Activated naive CD4-positive, alpha-beta T cell (primary cell): ENCODE data around the gene CFAP141.

Experiments
- DNase-seq, 4 experiments: peaks; one replicate each; lab custom pipeline; 2025; lab: John Stamatoyannopoulos, UW

Gene CFAP141

DNA sequence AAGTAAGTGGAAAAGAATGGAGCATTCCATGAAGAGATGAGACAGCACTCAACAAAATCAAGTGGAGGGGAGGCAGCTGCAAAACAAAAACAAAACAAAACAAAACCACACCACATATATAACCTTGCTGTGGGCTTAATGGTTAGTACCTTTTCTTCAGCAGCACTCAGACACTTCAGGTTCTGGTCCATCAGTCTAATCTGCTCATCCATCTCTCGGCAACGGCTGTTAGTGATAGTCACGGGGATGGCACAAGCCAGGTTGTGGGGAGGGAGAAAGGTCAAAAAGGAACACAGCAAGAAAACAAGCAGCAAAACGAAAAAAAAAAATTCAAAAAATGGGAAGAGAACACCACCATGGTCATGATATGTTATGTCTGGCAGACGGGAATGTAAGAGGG, 34.3 kb downstream of the CFAP141 start:
- DNase-seq = no peak

DNA sequence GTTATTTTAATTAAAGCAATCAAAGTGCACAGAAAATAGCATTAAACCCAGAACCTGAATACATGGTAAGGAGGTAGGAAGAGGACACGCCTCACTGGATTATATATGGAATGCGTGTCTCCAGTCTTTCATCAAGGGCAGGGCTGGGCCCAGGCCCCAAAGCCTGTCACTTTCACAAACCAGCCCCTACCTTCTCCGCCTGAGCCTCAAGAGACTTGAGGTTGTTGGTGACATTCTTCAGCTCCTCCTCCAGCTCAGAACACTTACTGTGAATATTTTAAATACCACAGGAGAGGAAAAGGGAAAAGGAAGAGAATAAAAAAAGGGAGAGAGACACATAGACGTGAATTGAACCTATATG, 34.9 kb downstream of the CFAP141 start:
- DNase-seq = no peak

DNA sequence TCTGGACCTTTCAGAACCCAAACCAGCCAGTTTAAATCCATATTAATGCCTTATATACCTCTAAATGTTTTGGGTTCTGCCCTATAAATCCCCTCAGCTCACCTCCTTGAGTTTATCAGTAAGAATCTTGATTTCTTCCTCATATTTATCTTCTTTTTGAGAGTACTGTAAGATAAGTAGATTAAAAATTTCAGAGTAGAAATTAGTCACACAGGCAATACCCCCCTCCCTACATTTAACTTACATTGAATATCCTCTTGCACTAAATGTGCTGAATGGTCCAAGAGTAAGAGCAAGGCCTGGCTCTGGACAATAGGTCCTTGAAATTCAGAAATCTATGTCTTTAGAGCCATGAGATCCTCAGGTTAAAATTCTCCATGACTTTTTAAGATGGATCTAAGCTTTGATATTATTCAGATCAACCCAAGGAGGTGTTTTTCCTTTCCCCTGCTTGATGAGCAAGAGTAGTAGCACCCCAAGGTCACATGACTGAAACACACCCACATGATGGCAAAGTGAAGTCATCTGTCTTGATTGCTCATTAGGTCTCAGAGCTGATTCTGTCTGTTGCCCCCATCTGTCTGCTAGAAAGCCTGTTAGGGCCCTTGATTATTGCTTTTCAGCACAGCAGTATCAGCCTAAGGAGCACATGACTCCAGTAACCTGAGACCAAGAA, 35.4 kb downstream of the CFAP141 start:
- no peak for DNase-seq

GRCh38 chr1:154167461-154167860, 38.7 kb downstream of the CFAP141 start:
- no peak for DNase-seq

DNA sequence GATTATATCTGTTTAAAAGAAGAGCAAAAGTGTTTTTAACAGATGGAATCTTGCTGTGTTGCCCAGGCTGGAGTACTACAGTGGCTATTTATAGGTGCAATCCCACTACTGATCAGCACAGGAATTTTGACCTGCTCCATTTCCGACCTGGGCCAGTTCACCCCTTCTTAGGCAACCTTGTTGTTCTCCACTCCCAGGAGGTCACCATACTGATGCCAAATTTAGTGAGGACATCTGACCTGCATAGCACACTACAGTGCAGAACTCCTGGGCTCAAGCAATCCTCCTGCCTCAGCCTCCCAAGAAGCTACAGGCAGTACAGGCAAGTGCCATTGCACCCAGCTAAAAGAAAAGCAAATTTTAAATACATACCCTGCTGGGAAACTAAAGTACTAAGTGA, 39.9 kb downstream of the CFAP141 start:
- no peak for DNase-seq

- DNase-seq = no peak
These were observed 46.6 kb downstream of the CFAP141 start for GRCh38 chr1:154159554-154159953.

DNA sequence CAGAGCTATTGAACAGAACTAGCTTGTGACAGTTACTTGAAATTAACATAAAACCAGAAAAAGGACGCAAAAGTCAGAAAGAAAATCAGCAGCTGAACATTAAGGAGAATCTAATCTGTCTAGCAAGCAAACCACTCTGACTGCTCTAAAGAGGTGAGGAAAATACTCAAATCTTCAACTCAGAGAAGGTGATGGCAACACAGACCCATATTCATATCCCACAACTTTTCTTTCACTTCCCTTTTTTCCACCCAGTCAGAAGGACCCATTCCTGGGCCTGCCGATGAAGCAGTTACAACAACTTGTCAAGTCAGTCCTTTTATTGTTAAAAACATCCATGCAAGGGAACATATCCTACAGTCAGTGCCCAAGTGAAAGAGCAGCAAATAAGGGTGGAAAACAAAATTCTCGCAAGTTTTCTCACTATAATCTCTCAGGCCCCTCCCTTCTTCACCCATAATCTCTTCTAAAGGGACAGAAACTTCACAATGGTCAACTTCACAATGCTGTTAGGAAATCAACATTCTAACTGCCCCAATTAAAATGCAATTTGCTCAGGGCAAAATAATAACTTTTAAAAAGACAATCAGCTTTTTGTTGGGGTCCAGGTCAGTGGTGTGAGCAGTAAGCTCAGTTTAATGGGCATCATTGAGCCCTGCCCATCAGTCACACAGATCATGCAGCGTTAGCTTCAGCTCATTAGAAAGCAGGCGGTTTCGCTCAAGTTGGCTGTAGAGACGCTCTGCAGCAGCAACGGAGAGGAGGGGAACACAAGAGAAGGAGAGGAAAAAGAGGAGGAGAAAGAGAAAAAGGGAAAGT, 47.6 kb downstream of the CFAP141 start:
- DNase-seq = no peak

GRCh38 chr1:154157520-154158306, 48.4 kb downstream of the CFAP141 start:
- peak in 3 of 4 experiments; percentile 8 to 48 (median 27) for DNase-seq

- no peak for DNase-seq
These were observed 50.9 kb downstream of the CFAP141 start for GRCh38 chr1:154155251-154155650.

DNA sequence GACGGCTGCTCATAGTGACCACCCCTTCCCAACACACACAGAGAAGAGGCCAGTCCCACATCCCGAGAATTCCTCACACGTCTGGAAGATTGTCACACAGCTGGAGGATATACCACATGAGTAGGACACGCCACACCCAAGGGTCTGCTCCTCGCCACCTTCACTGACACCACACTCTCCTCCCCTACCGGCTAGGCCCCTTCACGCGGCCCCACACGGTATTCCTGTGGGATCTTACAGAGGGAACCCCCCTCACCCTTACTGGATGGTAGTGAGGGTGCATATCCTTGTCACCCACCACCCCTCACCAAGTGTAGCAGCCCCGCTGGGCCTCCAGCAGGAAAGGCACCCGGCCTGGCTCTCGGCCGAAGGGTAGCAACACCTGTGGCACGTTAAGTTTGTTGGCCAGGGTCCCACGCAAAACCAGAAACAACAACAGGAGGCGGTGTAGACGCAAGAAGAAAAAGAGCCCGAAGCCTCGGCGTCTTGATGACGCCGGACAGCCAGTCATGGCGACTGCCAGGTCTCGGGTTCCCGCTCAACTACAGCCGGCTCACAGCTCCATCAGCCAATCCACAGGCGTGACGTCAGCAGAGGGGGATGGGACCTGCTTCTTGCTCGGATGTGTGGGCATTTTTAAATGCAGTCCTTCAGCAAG, 51.5 kb downstream of the CFAP141 start, which contains the start of gene NUP210L:
NUP210L (minus strand) TSS at position 540 of the 658 bp plus-strand sequence.
- DNase-seq = no peak

DNA sequence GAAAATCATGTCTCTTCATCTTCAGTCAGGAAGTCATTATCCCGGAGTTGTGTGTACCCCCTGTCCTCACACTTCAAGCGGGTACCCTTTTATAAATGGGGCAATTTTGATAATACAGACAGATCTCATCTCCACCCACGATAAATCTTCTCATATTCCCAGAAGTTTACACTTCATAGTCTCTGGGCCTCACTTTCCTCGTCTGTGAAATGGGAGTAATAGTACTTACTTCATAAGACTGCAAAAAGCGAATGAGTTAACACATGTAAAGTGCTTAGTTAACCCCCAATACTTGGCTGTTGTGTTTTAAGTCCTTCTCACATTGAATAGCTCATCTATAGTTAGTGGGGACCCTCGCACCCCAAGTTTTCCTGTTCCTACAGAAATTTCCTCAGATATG, 52.1 kb downstream of the CFAP141 start:
- DNase-seq = no peak

DNA sequence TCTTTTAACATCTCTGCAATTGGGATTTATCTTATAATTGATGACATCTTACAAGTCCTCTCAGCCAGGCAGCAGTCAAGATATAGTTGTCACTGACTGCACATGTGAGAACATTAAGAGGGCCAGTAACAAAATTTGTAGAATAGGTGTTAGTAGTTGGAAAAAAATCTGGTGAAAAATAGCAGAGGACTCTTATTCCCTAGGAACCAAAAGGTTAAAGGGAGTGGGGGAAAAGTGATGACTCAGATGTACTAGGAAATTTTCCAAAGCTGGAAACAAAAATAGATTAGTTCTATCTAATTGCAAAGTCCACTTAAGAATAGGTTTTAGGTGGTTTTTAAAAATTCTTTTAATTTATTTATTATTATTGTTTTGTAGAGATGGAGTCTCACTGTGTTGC, 54.8 kb downstream of the CFAP141 start:
- no peak for DNase-seq
